Measurements from ENCODE around the gene RIN3. TPM values are rescaled to one million over a fixed set of nuclear protein-coding genes. Genes with fewer than 3 reads are reported as not detected.

Gene RIN3
- total RNA-seq, 1 donor = 7.3 TPM

- no peak overlapping the region for H3K4me3 ChIP-seq (ENCODE audit: low read depth, low read length)
- TF ChIP-seq CTCF (IDR thresholded peaks at IDR 0.05; ENCODE audit: insufficient read depth, low read depth, low read length) = no peak
- DNase-seq (ENCODE audit: low read depth) = no peak
These were observed 81.7 kb downstream of the RIN3 start for GRCh38 chr14:92595267-92595666.

GRCh38 chr14:92596331-92596907 is 82.8 kb downstream of the RIN3 start:
- H3K4me3 ChIP-seq (ENCODE audit: low read depth, low read length) = no peak overlapping the region
- TF ChIP-seq CTCF (IDR thresholded peaks at IDR 0.05; ENCODE audit: insufficient read depth, low read depth, low read length) = peak; percentile 26
- DNase-seq (ENCODE audit: low read depth) = peak; percentile 23

GRCh38 chr14:92597906-92598905 is 84.6 kb downstream of the RIN3 start:
- no peak overlapping the region for H3K4me3 ChIP-seq (ENCODE audit: low read depth, low read length)
- no peak for TF ChIP-seq CTCF (IDR thresholded peaks at IDR 0.05; ENCODE audit: insufficient read depth, low read depth, low read length)
- no peak for DNase-seq (ENCODE audit: low read depth)

- peak; percentile 19 for DNase-seq (ENCODE audit: low read depth)
- H3K4me3 ChIP-seq (ENCODE audit: low read depth, low read length) = no peak overlapping the region
- TF ChIP-seq CTCF (IDR thresholded peaks at IDR 0.05; ENCODE audit: insufficient read depth, low read depth, low read length) = no peak
These were observed 86.2 kb downstream of the RIN3 start for GRCh38 chr14:92599811-92600210.

- DNase-seq (ENCODE audit: low read depth) = peak; percentile 87
- no peak for TF ChIP-seq CTCF (IDR thresholded peaks at IDR 0.05; ENCODE audit: insufficient read depth, low read depth, low read length)
- H3K4me3 ChIP-seq (ENCODE audit: low read depth, low read length) = no peak overlapping the region
These were observed 86.9 kb downstream of the RIN3 start for GRCh38 chr14:92600318-92601053.

- no peak overlapping the region for H3K4me3 ChIP-seq (ENCODE audit: low read depth, low read length)
- TF ChIP-seq CTCF (IDR thresholded peaks at IDR 0.05; ENCODE audit: insufficient read depth, low read depth, low read length) = no peak
- DNase-seq (ENCODE audit: low read depth) = no peak
These were observed 87.6 kb downstream of the RIN3 start for GRCh38 chr14:92601131-92601710.

Measured in fibroblast of villous mesenchyme (primary cell).